Prostate gland (tissue), 2 donors: ENCODE results near the gene TP53BP1.

Experiments
- POLR2A ChIP-seq: fragments of 450-650 bp; IDR thresholded peaks from one replicate; pipeline ENCODE4 v1.6.1; 2016; ENCODE audit warnings: antibody characterized with exemption, mild to moderate bottlenecking
- POLR2AphosphoS5 ChIP-seq: sonication (generic); formaldehyde crosslinking; IDR thresholded peaks from one replicate; pipeline ENCODE4 v1.6.1; 2017; ENCODE audit warnings: antibody characterized with exemption
- TF ChIP-seq, protein P1 (sequence below), 4 experiments: fragments of 200-600 bp in 2 of 4; fragments of 450-650 bp in 2 of 4; sonication (generic) in 2 of 4; IDR thresholded peaks; 1 replicate in 3 of 4; 2 replicates in 1 of 4; pipeline ENCODE4 v1.5.1; 2016 to 2019; ENCODE audit warnings: antibody characterized with exemption in 4 of 4, mild to moderate bottlenecking in 2 of 4, moderate library complexity in 2 of 4

DNA sequence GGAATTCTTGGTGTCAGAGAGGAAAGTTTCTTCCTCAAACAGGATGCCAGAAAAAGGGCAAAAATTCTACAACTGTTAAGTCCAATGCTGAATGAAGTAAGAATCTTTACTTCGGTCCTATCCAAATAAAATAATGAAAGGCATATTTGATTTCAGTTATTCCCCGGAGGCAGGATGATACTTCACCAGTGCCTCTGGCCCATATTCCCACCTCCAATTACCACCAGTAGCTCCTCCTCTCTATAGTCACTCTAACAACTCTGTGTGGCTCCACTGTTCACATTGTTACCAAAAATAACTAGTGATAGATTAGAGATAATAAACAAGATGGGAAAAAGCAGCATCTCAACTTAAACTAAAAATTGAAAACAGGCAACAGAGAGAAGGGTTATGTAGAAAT is 45.1 kb upstream of the TP53BP1 start:
- TF ChIP-seq, protein P1, sequence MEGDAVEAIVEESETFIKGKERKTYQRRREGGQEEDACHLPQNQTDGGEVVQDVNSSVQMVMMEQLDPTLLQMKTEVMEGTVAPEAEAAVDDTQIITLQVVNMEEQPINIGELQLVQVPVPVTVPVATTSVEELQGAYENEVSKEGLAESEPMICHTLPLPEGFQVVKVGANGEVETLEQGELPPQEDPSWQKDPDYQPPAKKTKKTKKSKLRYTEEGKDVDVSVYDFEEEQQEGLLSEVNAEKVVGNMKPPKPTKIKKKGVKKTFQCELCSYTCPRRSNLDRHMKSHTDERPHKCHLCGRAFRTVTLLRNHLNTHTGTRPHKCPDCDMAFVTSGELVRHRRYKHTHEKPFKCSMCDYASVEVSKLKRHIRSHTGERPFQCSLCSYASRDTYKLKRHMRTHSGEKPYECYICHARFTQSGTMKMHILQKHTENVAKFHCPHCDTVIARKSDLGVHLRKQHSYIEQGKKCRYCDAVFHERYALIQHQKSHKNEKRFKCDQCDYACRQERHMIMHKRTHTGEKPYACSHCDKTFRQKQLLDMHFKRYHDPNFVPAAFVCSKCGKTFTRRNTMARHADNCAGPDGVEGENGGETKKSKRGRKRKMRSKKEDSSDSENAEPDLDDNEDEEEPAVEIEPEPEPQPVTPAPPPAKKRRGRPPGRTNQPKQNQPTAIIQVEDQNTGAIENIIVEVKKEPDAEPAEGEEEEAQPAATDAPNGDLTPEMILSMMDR (IDR thresholded peaks at IDR 0.05): no peak
- TF ChIP-seq POLR2A: no peak
- TF ChIP-seq POLR2AphosphoS5: no peak
